GM18519 (cell line): ENCODE data around the gene GRIFIN.
"Not testable (repeated sequence)": the region's sequence is repeated elsewhere in the genome, so short reads cannot be mapped to it uniquely, and the experiment has no call there.

Experiments used
- ATAC-seq: cut with Tn5 transposase; IDR thresholded peaks from one replicate; pipeline ENCODE4 v1.9.1; 2021; ENCODE audit warnings: mild to moderate bottlenecking, moderate library complexity; ENCODE audit not compliant: unreplicated experiment, low FRiP score

Gene GRIFIN

GRCh38 chr7:2461268-2462026, 14.8 kb downstream of the GRIFIN start:
- ATAC-seq, result no peak

- no peak for ATAC-seq
Measured at GRCh38 chr7:2460641-2461040, 15.6 kb downstream of the GRIFIN start.

GRCh38 chr7:2460188-2460587, 16.0 kb downstream of the GRIFIN start:
- ATAC-seq, result no peak

GRCh38 chr7:2459674-2460073, 16.5 kb downstream of the GRIFIN start:
- ATAC-seq, result no peak

GRCh38 chr7:2453849-2454248, 22.3 kb downstream of the GRIFIN start:
- not testable (repeated sequence) for ATAC-seq

GRCh38 chr7:2452643-2453270, 23.4 kb downstream of the GRIFIN start:
- no peak for ATAC-seq

- ATAC-seq, result no peak
Measured at GRCh38 chr7:2452074-2452507, 24.1 kb downstream of the GRIFIN start.

GRCh38 chr7:2451171-2452073, 24.8 kb downstream of the GRIFIN start:
- ATAC-seq, result no peak

GRCh38 chr7:2450198-2451107, 25.7 kb downstream of the GRIFIN start:
- ATAC-seq, result no peak

- ATAC-seq, result no peak
Measured at GRCh38 chr7:2446676-2447075, 29.5 kb downstream of the GRIFIN start.

GRCh38 chr7:2445898-2446555, 30.2 kb downstream of the GRIFIN start:
- ATAC-seq, result no peak

GRCh38 chr7:2445047-2445446, 31.2 kb downstream of the GRIFIN start:
- no peak for ATAC-seq

- ATAC-seq, result no peak
Measured at GRCh38 chr7:2444476-2444875, 31.7 kb downstream of the GRIFIN start.

- no peak for ATAC-seq
Measured at GRCh38 chr7:2443491-2443890, 32.7 kb downstream of the GRIFIN start.

- no peak for ATAC-seq
Measured at GRCh38 chr7:2441430-2442058, 34.7 kb downstream of the GRIFIN start.

GRCh38 chr7:2440608-2441245, 35.5 kb downstream of the GRIFIN start:
- ATAC-seq, result no peak

GRCh38 chr7:2438775-2439174, 37.4 kb downstream of the GRIFIN start:
- ATAC-seq, result no peak

GRCh38 chr7:2438186-2438585, 38.0 kb downstream of the GRIFIN start:
- no peak for ATAC-seq
